Small intestine (tissue), 7 donors: Measurements from ENCODE around the gene TMX4. TPM values are rescaled to one million over a fixed set of nuclear protein-coding genes. Genes with fewer than 3 reads are reported as not detected.
A peak's percentile ranks its signal among the peaks of the same experiment; 100 is the strongest.
"Not testable (repeated sequence)": the region's sequence is repeated elsewhere in the genome, so short reads cannot be mapped to it uniquely, and the experiment has no call there.

Experiments
- DNase-seq, 2 donors: peaks; one replicate each; pipeline versions ENCODE4 v3.0.0 to v3.0.0-alpha.2; 2013
- FAIRE-seq: peaks from 2 replicates; lab custom pipeline; 2012; peaks lifted over from hg19 to GRCh38; lab: Jason Lieb, UNC
- H3K27ac ChIP-seq, 3 donors: one replicate each; pipeline ENCODE4 v1.5.1; 2013; ENCODE audit warnings: low read length in 2 of 3, mild to moderate bottlenecking in 2 of 3, control low read depth in 1 of 3, inconsistent platforms in 1 of 3, low read depth in 1 of 3, moderate library complexity in 1 of 3
- H3K27me3 ChIP-seq, 3 donors: one replicate each; pipeline ENCODE4 v1.6.1; 2013; ENCODE audit warnings: low read length in 3 of 3, inconsistent platforms in 1 of 3; ENCODE audit not compliant: control insufficient read depth in 3 of 3, insufficient read depth in 3 of 3
- H3K36me3 ChIP-seq, 3 donors: one replicate each; pipeline ENCODE4 v1.6.1; 2013; ENCODE audit warnings: low read length in 3 of 3, inconsistent platforms in 1 of 3, low read depth in 1 of 3, mild to moderate bottlenecking in 1 of 3, moderate library complexity in 1 of 3; ENCODE audit not compliant: control insufficient read depth in 3 of 3, insufficient read depth in 2 of 3
- H3K4me1 ChIP-seq, 3 donors: one replicate each; pipeline ENCODE4 v1.6.1; 2013; ENCODE audit warnings: low read length in 2 of 3, inconsistent platforms in 1 of 3, low read depth in 1 of 3, mild to moderate bottlenecking in 1 of 3, moderate library complexity in 1 of 3; ENCODE audit not compliant: control insufficient read depth in 3 of 3, insufficient read depth in 2 of 3
- H3K4me3 ChIP-seq, 3 donors: one replicate each; pipeline ENCODE4 v1.5.1; 2013; ENCODE audit warnings: low read length in 3 of 3, control low read depth in 1 of 3, inconsistent platforms in 1 of 3, low read depth in 1 of 3, mild to moderate bottlenecking in 1 of 3, moderate library complexity in 1 of 3
- H3K9me3 ChIP-seq, 2 donors: one replicate each; pipeline ENCODE4 v1.6.1; 2013; ENCODE audit warnings: low read depth in 1 of 2, low read length in 1 of 2; ENCODE audit not compliant: control insufficient read depth in 2 of 2, insufficient read depth in 1 of 2
- WGBS, 3 donors: extraction: QIAGEN DNeasy Blood & Tissue Kit; methylation state at CpG; one replicate each; pipeline ENCODE4 v1.1.7; 2013; 5-methylcytosine and 5-hydroxymethylcytosine counted together
- polyA plus RNA-seq, 4 donors: library from polyadenylated mRNA; stranded (reverse) in 3 of 4; unstranded in 1 of 4; fragments of 200-250 nt in 3 of 4; fragments of 120-200 nt in 1 of 4; gene quantifications; one replicate each; pipeline versions ENCODE4 v1.2.1 to v1.2.3, GENCODE V29; 2013
- donor health status: healthy with polysubstance abuse.
- donor health status: control.
- donor health status: control.
- donor health status: Bipolar disorder and iron deficiency.
- donor health status: healthy.

The TMX4 gene
- polyA plus RNA-seq, 4 donors, result 4.7 to 17.9 (median 10.7) TPM

DNA sequence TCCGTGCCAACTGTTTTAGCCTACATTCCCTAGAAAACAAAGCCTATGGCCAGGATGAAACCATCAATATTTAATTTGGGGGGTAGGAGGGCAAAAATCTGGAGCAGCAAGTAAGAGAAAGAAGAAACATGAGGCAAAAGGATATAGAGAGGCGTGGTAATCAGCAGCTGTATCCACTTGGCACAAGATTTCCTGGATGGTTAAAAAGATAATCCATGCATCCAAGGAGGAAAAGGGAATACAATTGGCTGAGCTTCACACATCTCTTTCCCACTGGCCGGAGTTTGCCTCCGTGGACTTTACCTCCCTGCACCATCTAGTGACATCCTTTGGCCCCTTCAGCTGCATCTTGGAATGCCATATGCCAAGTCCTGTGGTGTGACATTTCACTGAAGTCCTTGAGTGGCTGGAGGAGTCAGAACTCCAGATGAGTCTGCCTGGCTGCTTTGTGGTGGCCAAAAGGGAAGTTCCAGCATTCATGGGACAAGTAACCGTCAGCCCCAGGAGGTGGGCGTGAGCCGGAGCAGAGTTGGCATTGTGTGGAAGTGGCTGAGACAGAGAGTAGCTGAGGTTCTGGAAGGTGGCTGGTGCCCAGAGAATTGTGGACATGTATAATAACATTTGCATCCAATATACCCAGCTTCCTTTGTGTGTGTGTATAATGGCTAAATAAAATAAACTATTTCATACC lies 13.7 kb upstream of the TMX4 start:
- H3K9me3 ChIP-seq, result no peaks in the 10 kb centered on the region

DNA sequence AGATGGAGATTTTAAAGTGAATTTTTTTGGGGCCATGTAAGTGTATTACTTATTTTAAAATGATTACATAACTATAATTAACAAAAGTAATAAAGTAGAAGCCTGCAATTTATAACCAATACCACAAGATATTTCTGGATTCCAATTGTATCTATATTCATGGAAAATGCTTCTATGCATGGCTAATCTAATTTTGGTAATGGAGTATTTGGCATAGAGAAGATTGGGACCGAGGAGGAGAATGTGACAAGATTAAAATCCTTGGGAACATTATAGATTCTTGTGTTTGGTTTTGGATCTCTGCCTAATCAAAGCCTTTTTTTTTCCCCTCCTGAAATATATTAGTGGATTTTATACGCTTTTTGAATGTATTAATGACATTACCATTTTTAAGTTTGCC lies 12.9 kb upstream of the TMX4 start:
- no peak for DNase-seq
- Histone ChIP-seq H3K27ac (no peak overlapping the region), H3K4me3 (no peak overlapping the region), H3K9me3 (peaks cover 0 to 2% of the 10 kb centered on the region in 2 donors), H3K4me1 (no peaks in the 10 kb centered on the region), H3K36me3 (no peaks in the 10 kb centered on the region), H3K27me3 (peaks cover 0 to 2% (median 0%) of the 10 kb centered on the region in 3 donors)
- FAIRE-seq, result no peak
- 61 to 89% (median 64%) methylated on average over 2 of the region's 2 CpGs for WGBS, 3 donors

More for the DNA sequence above, 13.7 kb upstream of the TMX4 start:
- no peaks in the 10 kb centered on the region for H3K4me1 ChIP-seq
- FAIRE-seq (no peak), DNase-seq (no peak)
- H3K27ac ChIP-seq, result no peak overlapping the region
- H3K27me3 ChIP-seq, result peaks cover 0 to 2% (median 0%) of the 10 kb centered on the region in 3 donors
- H3K4me3 ChIP-seq, result no peak overlapping the region
- 83 to 85% (median 84%) methylated on average over 7 of the region's 7 CpGs for WGBS, 3 donors
- no peaks in the 10 kb centered on the region for H3K36me3 ChIP-seq

DNA sequence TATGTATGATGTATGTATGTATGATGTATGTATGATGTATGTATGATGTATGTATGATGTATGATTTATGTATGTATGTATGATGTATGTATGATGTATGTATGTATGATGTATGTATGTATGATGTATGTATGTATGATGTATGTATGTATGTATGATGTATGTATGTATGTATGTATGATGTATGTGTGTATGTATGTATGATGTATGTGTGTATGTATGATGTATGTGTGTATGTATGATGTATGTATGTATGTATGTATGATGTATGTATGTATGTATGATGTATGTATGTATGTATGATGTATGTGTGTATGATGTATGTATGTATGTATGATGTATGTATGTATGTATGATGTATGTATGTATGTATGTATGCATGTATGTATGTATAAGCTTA lies 12.0 kb upstream of the TMX4 start:
- not testable (repeated sequence) for DNase-seq, H3K4me3 ChIP-seq, H3K27ac ChIP-seq, H3K4me1 ChIP-seq, H3K36me3 ChIP-seq, H3K27me3 ChIP-seq, H3K9me3 ChIP-seq
- FAIRE-seq, result peak; percentile 98

DNA sequence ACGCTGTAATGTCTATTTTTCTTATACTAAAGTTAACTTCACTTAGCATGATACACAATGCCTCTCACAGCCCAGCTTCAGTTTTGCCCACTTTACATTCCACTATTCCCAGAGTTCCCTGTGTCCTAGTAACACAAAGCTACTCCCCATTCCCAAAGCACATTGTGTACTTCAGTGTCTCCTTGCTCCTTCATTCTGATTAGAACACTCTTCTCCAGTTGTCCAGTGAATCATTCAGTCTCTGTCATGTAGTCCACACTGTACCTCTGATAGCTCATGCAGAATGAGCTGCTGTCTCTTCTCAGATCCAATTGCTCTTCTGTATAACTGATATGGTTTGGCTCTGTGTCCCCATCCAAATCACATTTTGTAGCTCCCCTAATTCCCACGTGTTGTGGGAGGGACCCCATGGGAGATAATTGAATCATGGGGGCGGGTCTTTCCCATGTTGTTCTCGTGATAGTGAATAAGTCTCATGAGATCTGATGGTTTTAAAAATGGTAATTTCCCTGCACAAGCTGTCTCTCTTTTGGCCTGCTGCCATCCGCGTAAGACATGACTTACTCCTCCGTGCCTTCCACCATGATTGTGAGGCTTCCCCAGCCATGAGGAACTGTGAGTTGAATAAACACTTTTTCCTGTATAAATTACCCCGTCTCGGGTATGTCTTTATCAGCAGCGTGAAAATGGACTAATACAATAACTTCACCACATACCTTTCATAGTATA lies 2.1 kb upstream of the TMX4 start:
- Histone ChIP-seq H3K27me3 (no peaks in the 10 kb centered on the region), H3K27ac (no peak overlapping the region), H3K36me3 (no peaks in the 10 kb centered on the region), H3K4me1 (peaks cover 0 to 2% (median 0%) of the 10 kb centered on the region in 3 donors), H3K4me3 (no peak overlapping the region), H3K9me3 (no peaks in the 10 kb centered on the region)
- FAIRE-seq (no peak), DNase-seq (no peak)
- 87 to 93% (median 90%) methylated on average over 10 of the region's 10 CpGs for WGBS, 3 donors

DNA sequence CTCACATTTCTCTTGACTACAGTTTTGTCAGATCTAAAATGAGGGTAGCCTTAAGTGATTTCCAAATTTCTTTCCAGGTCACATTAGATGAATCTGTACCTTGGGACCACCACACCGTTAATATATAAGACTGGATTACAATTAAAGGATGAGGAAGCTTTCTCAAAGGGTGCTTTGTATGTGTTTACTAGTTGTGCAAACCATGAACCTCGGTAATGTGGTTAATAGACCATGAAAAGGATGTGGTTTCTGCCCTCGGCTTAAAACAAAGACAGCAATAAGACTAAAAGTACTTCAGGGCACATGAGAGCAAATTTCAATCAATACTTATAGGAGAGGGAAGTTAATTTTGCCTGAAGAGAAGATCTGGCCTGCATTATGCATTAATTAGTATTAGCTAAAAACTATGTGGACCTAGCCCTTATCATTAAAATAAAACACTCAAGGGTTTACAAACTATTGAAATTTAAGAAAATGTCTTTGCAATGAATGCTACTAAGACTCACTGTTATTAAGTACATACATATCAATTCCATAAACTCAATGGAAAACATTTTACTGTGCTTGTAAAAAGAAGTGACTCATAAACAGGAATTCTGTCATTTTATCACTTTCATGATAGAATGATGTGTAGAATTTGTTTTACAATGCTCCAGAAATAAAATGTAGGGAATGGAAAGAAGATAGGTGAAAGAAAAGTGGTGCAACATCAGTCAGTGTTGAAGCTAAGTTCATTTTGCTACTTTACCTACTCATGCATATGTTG lies 936 bp upstream of the TMX4 start:
- H3K9me3 ChIP-seq, result no peaks in the 10 kb centered on the region
- no peak overlapping the region for H3K4me3 ChIP-seq
- H3K36me3 ChIP-seq, result no peaks in the 10 kb centered on the region
- DNase-seq, result peak in 1 of 2 donors; percentile 54
- WGBS, 3 donors, result 46 to 51% (median 50%) methylated on average over 3 of the region's 3 CpGs
- FAIRE-seq, result peak; percentile 57
- no peaks in the 10 kb centered on the region for H3K27me3 ChIP-seq
- H3K4me1 ChIP-seq, result peaks cover 0 to 2% (median 0%) of the 10 kb centered on the region in 3 donors
- peak overlapping the region in 2 of 3 donors; percentile 16 to 89 for H3K27ac ChIP-seq

DNA sequence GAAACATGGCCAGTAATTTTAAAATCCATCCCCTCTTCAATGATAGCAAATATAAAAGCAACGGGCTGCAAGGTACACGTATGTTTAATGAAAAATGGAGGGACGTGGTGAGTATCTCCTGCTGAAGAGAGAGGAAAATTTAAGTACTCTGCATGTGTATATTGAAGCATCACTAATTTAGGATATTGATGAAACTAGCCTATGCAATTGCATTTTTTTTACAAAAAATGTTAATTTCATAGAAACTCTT lies 362 bp upstream of the TMX4 start:
- Histone ChIP-seq H3K4me1 (peaks cover 0 to 2% (median 0%) of the 10 kb centered on the region in 3 donors), H3K4me3 (peak overlapping the region in 2 of 3 donors; percentile 58 to 84), H3K9me3 (no peaks in the 10 kb centered on the region), H3K36me3 (no peaks in the 10 kb centered on the region), H3K27ac (peak overlapping the region; percentile 89 to 100 (median 99)), H3K27me3 (no peaks in the 10 kb centered on the region)
- no peak for DNase-seq
- no peak for FAIRE-seq
- WGBS, 3 donors, result 0 to 1% (median 0%) methylated on average over 3 of the region's 3 CpGs

DNA sequence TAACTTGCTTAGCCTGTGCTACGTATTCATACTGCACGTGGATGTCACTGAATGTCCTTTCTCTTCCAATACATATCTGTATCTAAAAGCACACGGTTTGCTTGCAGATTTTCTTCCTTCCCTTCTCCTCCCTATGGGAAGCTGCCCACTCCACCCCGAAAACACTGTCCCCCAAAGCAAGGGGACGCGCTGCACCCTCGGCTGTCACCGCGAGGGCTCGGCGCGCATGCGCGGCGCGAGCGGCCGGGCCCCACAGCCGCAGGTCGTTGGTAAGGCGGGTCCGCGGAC lies 659 bp downstream of the TMX4 start:
- Histone ChIP-seq H3K4me1 (peaks cover 0 to 2% (median 0%) of the 10 kb centered on the region in 3 donors), H3K4me3 (peak overlapping the region; percentile 58 to 94 (median 84)), H3K36me3 (no peaks in the 10 kb centered on the region), H3K27ac (peak overlapping the region; percentile 89 to 100 (median 99)), H3K27me3 (no peaks in the 10 kb centered on the region), H3K9me3 (no peaks in the 10 kb centered on the region)
- WGBS, 3 donors, result 0 to 1% (median 1%) methylated on average over 23 of the region's 23 CpGs
- peak in 1 of 2 donors; percentile 68 for DNase-seq
- no peak for FAIRE-seq

DNA sequence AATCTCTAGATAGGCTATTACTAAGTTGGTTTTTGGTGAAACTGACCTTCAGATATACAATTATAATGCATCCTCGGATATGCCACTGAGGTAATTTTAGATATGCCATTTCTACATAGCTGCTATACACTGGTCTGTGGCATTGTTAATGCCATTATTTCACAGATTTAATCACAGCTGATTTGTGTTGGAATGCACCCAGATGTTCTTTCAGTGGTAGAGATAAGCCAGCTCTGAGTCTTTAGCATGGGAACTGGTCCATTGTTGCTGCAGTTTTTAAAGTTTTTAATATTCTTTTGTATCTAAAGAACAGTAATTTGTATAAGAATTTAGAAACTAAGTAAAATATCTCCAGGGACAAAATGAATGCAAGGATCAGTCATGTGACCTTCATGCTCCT lies 6.8 kb downstream of the TMX4 start:
- H3K36me3 ChIP-seq, result no peaks in the 10 kb centered on the region
- no peaks in the 10 kb centered on the region for H3K4me1 ChIP-seq
- H3K27me3 ChIP-seq, result no peaks in the 10 kb centered on the region
- DNase-seq, result no peak
- H3K9me3 ChIP-seq, result no peaks in the 10 kb centered on the region
- WGBS, 3 donors, result 83 to 91% (median 88%) methylated on average over 1 of the region's 1 CpG
- H3K27ac ChIP-seq, result no peak overlapping the region
- FAIRE-seq, result no peak
- H3K4me3 ChIP-seq, result no peak overlapping the region
